ENCODE results near the gene ISL2.

The ISL2 gene

DNA sequence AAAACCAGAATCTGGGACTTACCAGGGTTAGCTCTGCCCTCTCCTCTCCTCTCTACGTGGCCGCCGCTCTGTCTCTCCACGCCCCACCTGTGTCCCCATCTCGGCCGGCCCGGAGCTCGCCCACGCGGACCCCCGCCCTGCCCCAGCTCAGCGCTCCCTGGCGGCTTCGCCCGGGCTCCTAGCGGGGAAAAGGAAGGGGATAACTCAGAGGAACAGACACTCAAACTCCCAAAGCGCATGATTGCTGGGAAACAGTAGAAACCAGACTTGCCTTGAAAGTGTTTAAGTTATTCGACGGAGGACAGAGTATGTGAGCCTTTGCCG lies 5.4 kb downstream of the ISL2 start:
- ATAC-seq: no peak

DNA sequence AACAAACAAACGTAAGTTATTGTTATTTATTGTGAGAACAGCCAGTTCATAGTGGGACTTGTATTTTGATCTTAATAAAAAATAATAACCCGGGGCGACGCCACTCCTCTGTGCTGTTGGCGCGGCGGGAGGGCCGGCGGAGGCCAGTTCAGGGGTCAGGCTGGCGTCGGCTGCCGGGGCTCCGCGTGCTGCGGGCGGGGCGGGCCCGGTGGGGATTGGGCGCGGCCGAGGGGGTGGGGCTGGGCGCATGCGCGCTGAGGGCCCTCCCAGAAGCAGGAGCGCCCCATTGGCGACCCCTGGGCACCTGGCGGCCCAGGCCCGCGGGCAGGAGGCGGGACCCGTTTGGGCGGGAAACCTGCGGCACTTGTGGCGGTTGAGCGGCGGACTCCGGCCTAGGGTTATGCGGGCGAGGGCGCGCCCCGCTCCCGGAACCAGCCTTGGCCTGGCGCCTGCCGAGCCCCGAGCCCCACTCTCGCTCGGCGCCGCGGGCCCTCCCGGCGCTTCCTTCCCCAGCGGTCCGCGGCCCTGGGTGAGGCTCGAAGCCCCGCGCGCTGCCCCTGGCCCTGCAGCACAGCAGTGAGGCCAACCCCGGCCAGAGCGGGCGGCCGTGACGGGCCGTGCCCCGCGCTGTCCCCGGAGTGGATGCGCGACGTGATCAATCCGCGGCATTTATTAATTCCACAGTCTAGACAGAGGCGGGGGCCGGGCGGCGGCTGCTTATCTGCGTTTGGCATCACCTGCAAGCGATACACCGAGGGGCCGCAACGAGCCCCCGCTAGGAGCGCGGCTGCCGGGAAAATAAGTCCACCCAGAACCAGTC lies 6.0 kb downstream of the ISL2 start:
- no peak for ATAC-seq
- TF ChIP-seq RARB (CRISPR knock-in tag; IDR thresholded peaks at IDR 0.05) (no peak), TOX (CRISPR knock-in tag; IDR thresholded peaks at IDR 0.05; ENCODE audit: borderline replicate concordance) (no peak), CSDC2 (CRISPR knock-in tag; IDR thresholded peaks at IDR 0.05) (no peak), ZFP30 (CRISPR knock-in tag; IDR thresholded peaks at IDR 0.05) (no peak), OSR1 (CRISPR knock-in tag; IDR thresholded peaks at IDR 0.05) (no peak)
- TF ChIP-seq, protein P1, sequence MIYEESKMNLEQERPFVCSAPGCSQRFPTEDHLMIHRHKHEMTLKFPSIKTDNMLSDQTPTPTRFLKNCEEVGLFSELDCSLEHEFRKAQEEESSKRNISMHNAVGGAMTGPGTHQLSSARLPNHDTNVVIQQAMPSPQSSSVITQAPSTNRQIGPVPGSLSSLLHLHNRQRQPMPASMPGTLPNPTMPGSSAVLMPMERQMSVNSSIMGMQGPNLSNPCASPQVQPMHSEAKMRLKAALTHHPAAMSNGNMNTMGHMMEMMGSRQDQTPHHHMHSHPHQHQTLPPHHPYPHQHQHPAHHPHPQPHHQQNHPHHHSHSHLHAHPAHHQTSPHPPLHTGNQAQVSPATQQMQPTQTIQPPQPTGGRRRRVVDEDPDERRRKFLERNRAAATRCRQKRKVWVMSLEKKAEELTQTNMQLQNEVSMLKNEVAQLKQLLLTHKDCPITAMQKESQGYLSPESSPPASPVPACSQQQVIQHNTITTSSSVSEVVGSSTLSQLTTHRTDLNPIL (CRISPR knock-in tag; IDR thresholded peaks at IDR 0.05; ENCODE audit: low read depth): no peak

More for the DNA sequence above, 5.4 kb downstream of the ISL2 start:
- TF ChIP-seq BACH2 (CRISPR knock-in tag; IDR thresholded peaks at IDR 0.05; ENCODE audit: borderline replicate concordance) (no peak), TCF4 (CRISPR knock-in tag; IDR thresholded peaks at IDR 0.05; ENCODE audit: borderline replicate concordance) (no peak), CSDC2 (CRISPR knock-in tag; IDR thresholded peaks at IDR 0.05) (no peak), ZC3H10 (CRISPR knock-in tag; IDR thresholded peaks at IDR 0.05) (no peak), ZFP30 (CRISPR knock-in tag; IDR thresholded peaks at IDR 0.05) (no peak), ZFP3 (CRISPR knock-in tag; IDR thresholded peaks at IDR 0.05) (no peak), ARNTL (CRISPR knock-in tag; IDR thresholded peaks at IDR 0.05; ENCODE audit: borderline replicate concordance, low read depth) (no peak), ZNF565 (CRISPR knock-in tag; conservative IDR thresholded peaks at IDR 0.05; ENCODE audit: low read depth) (no peak), ZNF70 (CRISPR knock-in tag; IDR thresholded peaks at IDR 0.05) (no peak), ISL1 (CRISPR knock-in tag; IDR thresholded peaks at IDR 0.05) (no peak), SNAI2 (CRISPR knock-in tag; IDR thresholded peaks at IDR 0.05) (no peak), PPARA (CRISPR knock-in tag; IDR thresholded peaks at IDR 0.05; ENCODE audit: borderline replicate concordance) (no peak), TOX (CRISPR knock-in tag; IDR thresholded peaks at IDR 0.05; ENCODE audit: borderline replicate concordance) (no peak)
- TF ChIP-seq, protein P2, sequence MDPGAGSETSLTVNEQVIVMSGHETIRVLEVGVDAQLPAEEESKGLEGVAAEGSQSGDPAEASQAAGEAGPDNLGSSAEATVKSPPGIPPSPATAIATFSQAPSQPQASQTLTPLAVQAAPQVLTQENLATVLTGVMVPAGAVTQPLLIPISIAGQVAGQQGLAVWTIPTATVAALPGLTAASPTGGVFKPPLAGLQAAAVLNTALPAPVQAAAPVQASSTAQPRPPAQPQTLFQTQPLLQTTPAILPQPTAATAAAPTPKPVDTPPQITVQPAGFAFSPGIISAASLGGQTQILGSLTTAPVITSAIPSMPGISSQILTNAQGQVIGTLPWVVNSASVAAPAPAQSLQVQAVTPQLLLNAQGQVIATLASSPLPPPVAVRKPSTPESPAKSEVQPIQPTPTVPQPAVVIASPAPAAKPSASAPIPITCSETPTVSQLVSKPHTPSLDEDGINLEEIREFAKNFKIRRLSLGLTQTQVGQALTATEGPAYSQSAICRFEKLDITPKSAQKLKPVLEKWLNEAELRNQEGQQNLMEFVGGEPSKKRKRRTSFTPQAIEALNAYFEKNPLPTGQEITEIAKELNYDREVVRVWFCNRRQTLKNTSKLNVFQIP (CRISPR knock-in tag; IDR thresholded peaks at IDR 0.05; ENCODE audit: borderline replicate concordance, low read depth): no peak
- TF ChIP-seq, protein P3, sequence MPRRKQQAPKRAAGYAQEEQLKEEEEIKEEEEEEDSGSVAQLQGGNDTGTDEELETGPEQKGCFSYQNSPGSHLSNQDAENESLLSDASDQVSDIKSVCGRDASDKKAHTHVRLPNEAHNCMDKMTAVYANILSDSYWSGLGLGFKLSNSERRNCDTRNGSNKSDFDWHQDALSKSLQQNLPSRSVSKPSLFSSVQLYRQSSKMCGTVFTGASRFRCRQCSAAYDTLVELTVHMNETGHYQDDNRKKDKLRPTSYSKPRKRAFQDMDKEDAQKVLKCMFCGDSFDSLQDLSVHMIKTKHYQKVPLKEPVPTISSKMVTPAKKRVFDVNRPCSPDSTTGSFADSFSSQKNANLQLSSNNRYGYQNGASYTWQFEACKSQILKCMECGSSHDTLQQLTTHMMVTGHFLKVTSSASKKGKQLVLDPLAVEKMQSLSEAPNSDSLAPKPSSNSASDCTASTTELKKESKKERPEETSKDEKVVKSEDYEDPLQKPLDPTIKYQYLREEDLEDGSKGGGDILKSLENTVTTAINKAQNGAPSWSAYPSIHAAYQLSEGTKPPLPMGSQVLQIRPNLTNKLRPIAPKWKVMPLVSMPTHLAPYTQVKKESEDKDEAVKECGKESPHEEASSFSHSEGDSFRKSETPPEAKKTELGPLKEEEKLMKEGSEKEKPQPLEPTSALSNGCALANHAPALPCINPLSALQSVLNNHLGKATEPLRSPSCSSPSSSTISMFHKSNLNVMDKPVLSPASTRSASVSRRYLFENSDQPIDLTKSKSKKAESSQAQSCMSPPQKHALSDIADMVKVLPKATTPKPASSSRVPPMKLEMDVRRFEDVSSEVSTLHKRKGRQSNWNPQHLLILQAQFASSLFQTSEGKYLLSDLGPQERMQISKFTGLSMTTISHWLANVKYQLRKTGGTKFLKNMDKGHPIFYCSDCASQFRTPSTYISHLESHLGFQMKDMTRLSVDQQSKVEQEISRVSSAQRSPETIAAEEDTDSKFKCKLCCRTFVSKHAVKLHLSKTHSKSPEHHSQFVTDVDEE (CRISPR knock-in tag; IDR thresholded peaks at IDR 0.05): no peak
- TF ChIP-seq, protein P4, sequence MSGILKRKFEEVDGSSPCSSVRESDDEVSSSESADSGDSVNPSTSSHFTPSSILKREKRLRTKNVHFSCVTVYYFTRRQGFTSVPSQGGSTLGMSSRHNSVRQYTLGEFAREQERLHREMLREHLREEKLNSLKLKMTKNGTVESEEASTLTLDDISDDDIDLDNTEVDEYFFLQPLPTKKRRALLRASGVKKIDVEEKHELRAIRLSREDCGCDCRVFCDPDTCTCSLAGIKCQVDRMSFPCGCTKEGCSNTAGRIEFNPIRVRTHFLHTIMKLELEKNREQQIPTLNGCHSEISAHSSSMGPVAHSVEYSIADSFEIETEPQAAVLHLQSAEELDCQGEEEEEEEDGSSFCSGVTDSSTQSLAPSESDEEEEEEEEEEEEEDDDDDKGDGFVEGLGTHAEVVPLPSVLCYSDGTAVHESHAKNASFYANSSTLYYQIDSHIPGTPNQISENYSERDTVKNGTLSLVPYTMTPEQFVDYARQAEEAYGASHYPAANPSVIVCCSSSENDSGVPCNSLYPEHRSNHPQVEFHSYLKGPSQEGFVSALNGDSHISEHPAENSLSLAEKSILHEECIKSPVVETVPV (CRISPR knock-in tag; IDR thresholded peaks at IDR 0.05): no peak
- TF ChIP-seq, protein P5, sequence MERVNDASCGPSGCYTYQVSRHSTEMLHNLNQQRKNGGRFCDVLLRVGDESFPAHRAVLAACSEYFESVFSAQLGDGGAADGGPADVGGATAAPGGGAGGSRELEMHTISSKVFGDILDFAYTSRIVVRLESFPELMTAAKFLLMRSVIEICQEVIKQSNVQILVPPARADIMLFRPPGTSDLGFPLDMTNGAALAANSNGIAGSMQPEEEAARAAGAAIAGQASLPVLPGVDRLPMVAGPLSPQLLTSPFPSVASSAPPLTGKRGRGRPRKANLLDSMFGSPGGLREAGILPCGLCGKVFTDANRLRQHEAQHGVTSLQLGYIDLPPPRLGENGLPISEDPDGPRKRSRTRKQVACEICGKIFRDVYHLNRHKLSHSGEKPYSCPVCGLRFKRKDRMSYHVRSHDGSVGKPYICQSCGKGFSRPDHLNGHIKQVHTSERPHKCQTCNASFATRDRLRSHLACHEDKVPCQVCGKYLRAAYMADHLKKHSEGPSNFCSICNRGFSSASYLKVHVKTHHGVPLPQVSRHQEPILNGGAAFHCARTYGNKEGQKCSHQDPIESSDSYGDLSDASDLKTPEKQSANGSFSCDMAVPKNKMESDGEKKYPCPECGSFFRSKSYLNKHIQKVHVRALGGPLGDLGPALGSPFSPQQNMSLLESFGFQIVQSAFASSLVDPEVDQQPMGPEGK (CRISPR knock-in tag; IDR thresholded peaks at IDR 0.05; ENCODE audit: borderline replicate concordance): no peak
- TF ChIP-seq, protein P1 (CRISPR knock-in tag; IDR thresholded peaks at IDR 0.05; ENCODE audit: low read depth): no peak
